OCI-LY7 (cell line): ENCODE measurements around the gene RHOBTB3.

Experiments
- CTCF ChIP-seq: fragments of 200-600 bp; sonication (generic); conservative IDR thresholded peaks from 2 replicates; pipeline ENCODE4 v1.5.1; 2014; ENCODE audit warnings: mild to moderate bottlenecking, antibody characterized with exemption, low read length, moderate library complexity, mixed read lengths
- EZH2phosphoT487 ChIP-seq: fragments of 200-600 bp; sonication (generic); IDR thresholded peaks from 2 replicates; pipeline ENCODE4 v1.6.1; 2018; ENCODE audit warnings: low read depth, borderline replicate concordance, mild to moderate bottlenecking, mixed run types, antibody characterized with exemption, low read length, moderate library complexity, mixed read lengths

GRCh38 chr5:95809414-95809960, 78.4 kb downstream of the RHOBTB3 start:
- TF ChIP-seq CTCF, result no peak
- TF ChIP-seq EZH2phosphoT487, result no peak
